ENCODE measurements around the gene RAB4A. TPM values are rescaled to one million over a fixed set of nuclear protein-coding genes. Genes with fewer than 3 reads are reported as not detected.
A peak's percentile ranks its signal among the peaks of the same experiment; 100 is the strongest.

The RAB4A gene
- total and polyA plus RNA-seq, 9 of the 15 experiments (the other 6 are each of a cell fraction or from before 2014, with no cell fraction given): 8.3 to 61.0 (median 26.7) TPM

- Histone ChIP-seq H2AFZ (ENCODE audit: low read depth, low read length) (no peak overlapping the region; the same call in 1 of the 2 replicates), H3K9me3 (replicated peaks; ENCODE audit: control insufficient read depth, insufficient read depth, low read depth, low read length) (no peaks in the 10 kb centered on the region), H3K27me3 (ENCODE audit: control insufficient read depth in 2 of 2, insufficient read depth in 2 of 2, low read length in 2 of 2) (peaks cover 15 to 18% of the 10 kb centered on the region in 2 experiments; a peak in 4 of 5 replicates), H3K4me3 (no peak overlapping the region), H4K20me1 (replicated peaks; ENCODE audit: control insufficient read depth, insufficient read depth, low read length) (no peaks in the 10 kb centered on the region), H3K9me1 (ENCODE audit: control insufficient read depth, insufficient read depth, low read length) (no peaks in the 10 kb centered on the region), H3K4me1 (replicated peaks in 1 of 2; ENCODE audit: control insufficient read depth in 2 of 2, insufficient read depth in 2 of 2, low read length in 2 of 2) (peaks cover 4 to 9% of the 10 kb centered on the region in 2 experiments; a peak in 2 of 5 replicates), H3K79me2 (ENCODE audit: control insufficient read depth, insufficient read depth, low read length) (no peaks in the 10 kb centered on the region), H3K9ac (ENCODE audit: insufficient read depth in 1 of 2, low read depth in 2 of 2, low read length in 2 of 2) (no peak overlapping the region), H3K4me2 (ENCODE audit: insufficient read depth, low read length) (no peak overlapping the region), H3K27ac (ENCODE audit: extremely low read depth, low read depth, low read length) (no peak overlapping the region), H3K36me3 (ENCODE audit: control insufficient read depth, insufficient read depth, low read length) (no peaks in the 10 kb centered on the region)
- no peak for DNase-seq (ENCODE audit: extremely low read depth in 1 of 4, low spot score in 3 of 4)
- FAIRE-seq: no peak
- ChIA-PET CTCF (ENCODE audit: low intra/inter-chr PET ratio) (no interaction called here), POLR2A (no interaction called here)
- BruUV-seq (replicated peaks): no TSS peak
- TF ChIP-seq HDAC8 (tag; IDR thresholded peaks at IDR 0.05): no peak
- 0 out of 2 replicates have a peak, but pooled peaks have one; percentile 26 for TF ChIP-seq EHMT2 (IDR thresholded peaks at IDR 0.05)
- TF ChIP-seq ARID1B (IDR thresholded peaks at IDR 0.05): no peak
- TF ChIP-seq ZNF121 (CRISPR knock-in tag; conservative IDR thresholded peaks at IDR 0.05): peak; percentile 11; the same call in 1 of the 2 replicates
- TF ChIP-seq PTBP1 (IDR thresholded peaks at IDR 0.05; ENCODE audit: low read depth, low read length): no peak
- TF ChIP-seq MBD1 (CRISPR knock-in tag; IDR thresholded peaks at IDR 0.05): no peak
- TF ChIP-seq NFYB (IDR thresholded peaks at IDR 0.05; ENCODE audit: extremely low read depth, insufficient read length): no peak
- no peak for TF ChIP-seq HCFC1 (IDR thresholded peaks at IDR 0.05; ENCODE audit: low read depth, low read length)
- peak; percentile 78 for TF ChIP-seq ZNF512 (tag; IDR thresholded peaks at IDR 0.05)
- 0 out of 2 replicates have a peak, but pooled peaks have one; percentile 8 for TF ChIP-seq CEBPB (tag; IDR thresholded peaks at IDR 0.05)
- TF ChIP-seq HMBOX1 (IDR thresholded peaks at IDR 0.05): no peak
- no peak for TF ChIP-seq E2F8 (IDR thresholded peaks at IDR 0.05; ENCODE audit: low read depth, partially characterized antibody)
- intact Hi-C loops (cut with micrococcal nuclease): loop anchor here (10.0 kb wide), 1 partner anchor 445 kb away; no protein-coding TSS in a partner anchor
- under 1% methylated on average over 6 of the region's 6 CpGs for WGBS (ENCODE audit: insufficient coverage, low coverage, missing lambda C conversion rate)
- no peak for ATAC-seq
- in situ Hi-C loops (cut with MboI): loop anchor here (10.0 kb wide), 1 partner anchor 1055 kb away; no protein-coding TSS in a partner anchor
These were observed 20.9 kb upstream of the RAB4A start for GRCh38 chr1:229249854-229250644.
